HK-2 (cell line): ENCODE results near the gene CD68.
A peak's percentile ranks its signal among the peaks of the same experiment; 100 is the strongest.
"Not testable (repeated sequence)": the region's sequence is repeated elsewhere in the genome, so short reads cannot be mapped to it uniquely, and the experiment has no call there.

Experiments used
- DNase-seq: peaks from one replicate; pipeline ENCODE4 v3.0.0-alpha.2; 2018; ENCODE audit not compliant: unreplicated experiment

CD68 gene

GRCh38 chr17:7580604-7581575, 1.5 kb downstream of the CD68 start:
- DNase-seq = no peak

- DNase-seq = no peak
These were observed 3.2 kb downstream of the CD68 start for GRCh38 chr17:7582396-7583252.

- DNase-seq = peak; percentile 97
These were observed 4.0 kb downstream of the CD68 start, which contains the start of gene MPDU1 for GRCh38 chr17:7583253-7584109. Gene MPDU1 (plus strand): TSS chr17:7583852. CDS start chr17:7583863, 11 bp downstream.

- DNase-seq = no peak
These were observed 7.4 kb downstream of the CD68 start for GRCh38 chr17:7586673-7587419.

- DNase-seq = peak; percentile 57
These were observed 8.1 kb downstream of the CD68 start for GRCh38 chr17:7587420-7588151.

GRCh38 chr17:7588553-7589203, 9.2 kb downstream of the CD68 start:
- DNase-seq = no peak

GRCh38 chr17:7589204-7589868, 9.9 kb downstream of the CD68 start:
- DNase-seq = no peak

- no peak for DNase-seq
These were observed 10.7 kb downstream of the CD68 start, which contains the start of gene SOX15 for GRCh38 chr17:7589891-7590691. Gene SOX15 (minus strand): TSS chr17:7590094. CDS start chr17:7589676, 418 bp downstream.

GRCh38 chr17:7590743-7591142, 11.3 kb downstream of the CD68 start:
- DNase-seq = no peak

GRCh38 chr17:7591596-7591995, 12.2 kb downstream of the CD68 start:
- DNase-seq = no peak

GRCh38 chr17:7592422-7593021, 13.1 kb downstream of the CD68 start:
- no peak for DNase-seq

- no peak for DNase-seq
These were observed 13.9 kb downstream of the CD68 start for GRCh38 chr17:7593296-7593695.

- DNase-seq = not testable (repeated sequence)
These were observed 18.1 kb downstream of the CD68 start for GRCh38 chr17:7597561-7597960.

GRCh38 chr17:7606280-7606679, 26.8 kb downstream of the CD68 start:
- no peak for DNase-seq

- no peak for DNase-seq
These were observed 31.2 kb downstream of the CD68 start for GRCh38 chr17:7610641-7611040.

GRCh38 chr17:7611635-7612293, 32.3 kb downstream of the CD68 start:
- no peak for DNase-seq

- no peak for DNase-seq
These were observed 32.8 kb downstream of the CD68 start for GRCh38 chr17:7612294-7612640.
